ENCODE data around the gene CALM3. TPM values are rescaled to one million over a fixed set of nuclear protein-coding genes. Genes with fewer than 3 reads are reported as not detected.
A peak's percentile ranks its signal among the peaks of the same experiment; 100 is the strongest.

Gene CALM3
- total and polyA plus RNA-seq, 2 experiments from 2014 or later: 217 to 271 TPM

GRCh38 chr19:46602392-46603194, 1.5 kb downstream of the CALM3 start:
- Histone ChIP-seq H3K4me2 (ENCODE audit: unreplicated experiment) (peak overlapping the region; percentile 84), H2AFZ (no peak overlapping the region), H3F3A (ENCODE audit: insufficient read depth) (0 out of 2 replicates have a peak, but pooled peaks cover 3% of the 10 kb centered on the region), H3K9ac (peak overlapping the region; percentile 90), H3K4me1 (ENCODE audit: insufficient read depth) (peaks cover 21% of the 10 kb centered on the region), H3K9me3 (ENCODE audit: low read depth) (no peaks in the 10 kb centered on the region), H3K79me2 (ENCODE audit: insufficient read depth) (peaks cover 64% of the 10 kb centered on the region), H3K27me3 (replicated peaks; ENCODE audit: insufficient read depth) (no peaks in the 10 kb centered on the region), H3K36me3 (ENCODE audit: low read depth) (peaks cover 19% of the 10 kb centered on the region; the same call in 1 of the 2 replicates), H3K4me3 (peak overlapping the region; percentile 100), H3K9me2 (ENCODE audit: insufficient read depth) (no peaks in the 10 kb centered on the region), H3K27ac (peak overlapping the region; percentile 92), H4K20me1 (ENCODE audit: insufficient read depth) (no peaks in the 10 kb centered on the region; the same call in 1 of the 2 replicates)
- 6% methylated on average over 22 to 23 of the region's 23 CpGs for WGBS, 2 experiments (ENCODE audit: low coverage in 1 of 2, low lambda C conversion rate in 2 of 2, missing lambda C conversion rate in 2 of 2)
- TF ChIP-seq EZH2 (IDR thresholded peaks at IDR 0.05; ENCODE audit: insufficient read depth, poor library complexity, severe bottlenecking) (no peak), EZH2phosphoT487 (IDR thresholded peaks at IDR 0.05; ENCODE audit: insufficient read depth, low read depth) (no peak)
- in situ Hi-C loops (cut with MboI): no loop called here
- peak; percentile 73 for DNase-seq

DNA sequence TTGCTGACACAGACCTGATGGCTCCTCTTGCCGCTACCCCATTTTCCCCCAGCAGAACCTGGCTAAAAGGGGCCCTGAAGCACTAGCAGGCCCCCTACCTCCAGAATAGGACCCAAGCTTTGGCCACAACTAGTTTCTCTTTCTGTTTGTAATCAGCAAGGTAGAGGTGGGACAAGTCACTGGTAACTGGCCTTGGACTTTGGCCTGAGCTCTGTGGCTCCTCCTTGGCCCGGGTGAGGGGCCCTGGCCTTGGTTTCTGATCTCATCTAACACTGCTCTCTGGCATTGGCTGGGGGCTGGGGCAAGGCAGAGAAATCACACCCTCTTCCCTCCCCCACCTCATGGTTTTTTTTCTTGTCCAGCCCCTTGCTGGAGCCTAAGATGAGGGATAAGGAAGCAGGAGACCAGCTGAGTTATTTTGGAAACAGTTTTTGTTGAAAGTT, 2.1 kb downstream of the CALM3 start:
- WGBS, 2 experiments (ENCODE audit: low coverage in 1 of 2, low lambda C conversion rate in 2 of 2, missing lambda C conversion rate in 2 of 2): 0 to 8% methylated on average over 2 of the region's 2 CpGs
- no peak for DNase-seq

GRCh38 chr19:46603752-46604231, 2.7 kb downstream of the CALM3 start:
- in situ Hi-C loops (cut with MboI): no loop called here
- H3K4me1 ChIP-seq (ENCODE audit: insufficient read depth): peaks cover 21% of the 10 kb centered on the region
- TF ChIP-seq EZH2 (IDR thresholded peaks at IDR 0.05; ENCODE audit: insufficient read depth, poor library complexity, severe bottlenecking) (no peak), EZH2phosphoT487 (IDR thresholded peaks at IDR 0.05; ENCODE audit: insufficient read depth, low read depth) (no peak)
- peak overlapping the region; percentile 92 for H3K27ac ChIP-seq
- H3K4me3 ChIP-seq: peak overlapping the region; percentile 100
- no peaks in the 10 kb centered on the region for H3K27me3 ChIP-seq (replicated peaks; ENCODE audit: insufficient read depth)
- no peaks in the 10 kb centered on the region; the same call in 1 of the 2 replicates for H4K20me1 ChIP-seq (ENCODE audit: insufficient read depth)
- H3K36me3 ChIP-seq (ENCODE audit: low read depth): peaks cover 31% of the 10 kb centered on the region; the same call in 1 of the 2 replicates
- 13 to 19% methylated on average over 9 of the region's 9 CpGs for WGBS, 2 experiments (ENCODE audit: low coverage in 1 of 2, low lambda C conversion rate in 2 of 2, missing lambda C conversion rate in 2 of 2)
- no peaks in the 10 kb centered on the region for H3K9me2 ChIP-seq (ENCODE audit: insufficient read depth)
- H3F3A ChIP-seq (ENCODE audit: insufficient read depth): peaks cover 10% of the 10 kb centered on the region; the same call in 1 of the 2 replicates
- H2AFZ ChIP-seq: no peak overlapping the region
- H3K9ac ChIP-seq: peak overlapping the region; percentile 90
- H3K9me3 ChIP-seq (ENCODE audit: low read depth): no peaks in the 10 kb centered on the region
- H3K79me2 ChIP-seq (ENCODE audit: insufficient read depth): peaks cover 67% of the 10 kb centered on the region
- DNase-seq: peak; percentile 49
- peak overlapping the region; percentile 84 for H3K4me2 ChIP-seq (ENCODE audit: unreplicated experiment)

More for the DNA sequence above, 2.1 kb downstream of the CALM3 start:
- Histone ChIP-seq H3K9me2 (ENCODE audit: insufficient read depth) (no peaks in the 10 kb centered on the region), H2AFZ (no peak overlapping the region), H4K20me1 (ENCODE audit: insufficient read depth) (no peaks in the 10 kb centered on the region; the same call in 1 of the 2 replicates), H3F3A (ENCODE audit: insufficient read depth) (0 out of 2 replicates have a peak, but pooled peaks cover 7% of the 10 kb centered on the region), H3K27ac (peak overlapping the region; percentile 92), H3K4me3 (peak overlapping the region; percentile 100), H3K4me1 (ENCODE audit: insufficient read depth) (peaks cover 21% of the 10 kb centered on the region), H3K36me3 (ENCODE audit: low read depth) (peaks cover 25% of the 10 kb centered on the region; the same call in 1 of the 2 replicates), H3K4me2 (ENCODE audit: unreplicated experiment) (peak overlapping the region; percentile 84), H3K79me2 (ENCODE audit: insufficient read depth) (peaks cover 67% of the 10 kb centered on the region), H3K9me3 (ENCODE audit: low read depth) (no peaks in the 10 kb centered on the region), H3K27me3 (replicated peaks; ENCODE audit: insufficient read depth) (no peaks in the 10 kb centered on the region), H3K9ac (peak overlapping the region; percentile 90)
- in situ Hi-C loops (cut with MboI): no loop called here
- TF ChIP-seq EZH2phosphoT487 (IDR thresholded peaks at IDR 0.05; ENCODE audit: insufficient read depth, low read depth) (no peak), EZH2 (IDR thresholded peaks at IDR 0.05; ENCODE audit: insufficient read depth, poor library complexity, severe bottlenecking) (no peak)

DNA sequence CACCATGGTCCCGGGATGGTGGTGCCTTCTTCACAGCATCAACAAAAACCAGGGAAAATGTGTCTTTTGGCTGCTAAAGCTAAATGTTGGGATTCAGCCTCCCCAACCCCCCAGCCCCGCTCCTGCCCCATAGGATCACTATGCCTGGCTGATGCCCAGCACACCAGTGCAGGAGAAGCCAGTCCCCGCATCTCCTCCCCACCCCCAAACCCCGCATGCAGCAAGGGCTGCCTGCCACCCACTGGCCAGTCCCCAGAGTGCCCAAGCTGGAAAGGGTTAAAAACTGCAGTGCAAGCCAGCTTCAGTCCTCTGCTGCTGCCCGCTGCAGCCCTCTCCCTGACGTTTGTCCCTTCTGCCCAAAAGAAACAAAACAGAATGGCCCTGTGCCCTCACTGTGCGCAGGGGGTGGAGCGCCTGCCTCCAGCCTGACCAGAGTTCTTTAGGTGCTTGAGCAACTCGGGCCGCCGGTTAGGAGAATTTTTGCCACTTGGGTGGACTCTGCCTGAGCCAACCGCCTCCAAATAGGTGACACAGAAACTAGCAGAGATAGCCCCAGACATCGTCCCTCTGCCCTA, 3.7 kb downstream of the CALM3 start:
- Histone ChIP-seq H3K9me2 (ENCODE audit: insufficient read depth) (no peaks in the 10 kb centered on the region), H3K9ac (peak overlapping the region; percentile 24; the same call in 1 of the 2 replicates), H3K9me3 (ENCODE audit: low read depth) (no peaks in the 10 kb centered on the region), H3K4me2 (ENCODE audit: unreplicated experiment) (peak overlapping the region; percentile 84), H4K20me1 (ENCODE audit: insufficient read depth) (no peaks in the 10 kb centered on the region; the same call in 1 of the 2 replicates), H2AFZ (no peak overlapping the region), H3F3A (ENCODE audit: insufficient read depth) (peaks cover 21% of the 10 kb centered on the region), H3K79me2 (ENCODE audit: insufficient read depth) (peaks cover 67% of the 10 kb centered on the region), H3K36me3 (ENCODE audit: low read depth) (peaks cover 42% of the 10 kb centered on the region; the same call in 1 of the 2 replicates), H3K4me1 (ENCODE audit: insufficient read depth) (peaks cover 21% of the 10 kb centered on the region), H3K4me3 (no peak overlapping the region), H3K27ac (no peak overlapping the region), H3K27me3 (replicated peaks; ENCODE audit: insufficient read depth) (no peaks in the 10 kb centered on the region)
- in situ Hi-C loops (cut with MboI): no loop called here
- WGBS, 2 experiments (ENCODE audit: low coverage in 1 of 2, low lambda C conversion rate in 2 of 2, missing lambda C conversion rate in 2 of 2): 74 to 75% methylated on average over 12 to 13 of the region's 13 CpGs
- no peak for DNase-seq
- TF ChIP-seq EZH2phosphoT487 (IDR thresholded peaks at IDR 0.05; ENCODE audit: insufficient read depth, low read depth) (no peak), EZH2 (IDR thresholded peaks at IDR 0.05; ENCODE audit: insufficient read depth, poor library complexity, severe bottlenecking) (no peak)
